ENCODE data around the gene LRRFIP1. TPM values are rescaled to one million over a fixed set of nuclear protein-coding genes. Genes with fewer than 3 reads are reported as not detected.
"Not testable (repeated sequence)": the region's sequence is repeated elsewhere in the genome, so short reads cannot be mapped to it uniquely, and the experiment has no call there.

The LRRFIP1 gene
- total RNA-seq, 1 donor from 2014 or later: 158 TPM

GRCh38 chr2:237597196-237598145, 29.9 kb upstream of the LRRFIP1 start:
- no peak for DNase-seq (ENCODE audit: low read depth)

GRCh38 chr2:237598468-237599208, 28.7 kb upstream of the LRRFIP1 start:
- DNase-seq (ENCODE audit: low read depth): no peak

GRCh38 chr2:237599465-237600110, 27.8 kb upstream of the LRRFIP1 start:
- no peak for DNase-seq (ENCODE audit: low read depth)

GRCh38 chr2:237600205-237600846, 27.1 kb upstream of the LRRFIP1 start:
- peak; percentile 82 for DNase-seq (ENCODE audit: low read depth)

GRCh38 chr2:237601453-237602116, 25.8 kb upstream of the LRRFIP1 start:
- no peak for DNase-seq (ENCODE audit: low read depth)

- DNase-seq (ENCODE audit: low read depth): no peak
These were observed 25.0 kb upstream of the LRRFIP1 start for GRCh38 chr2:237602409-237602808.

GRCh38 chr2:237603049-237603717, 24.2 kb upstream of the LRRFIP1 start:
- no peak for DNase-seq (ENCODE audit: low read depth)

GRCh38 chr2:237603718-237604362, 23.5 kb upstream of the LRRFIP1 start:
- no peak for DNase-seq (ENCODE audit: low read depth)

- DNase-seq (ENCODE audit: low read depth): no peak
These were observed 23.0 kb upstream of the LRRFIP1 start for GRCh38 chr2:237604391-237604790.

GRCh38 chr2:237604960-237605359, 22.4 kb upstream of the LRRFIP1 start:
- peak; percentile 56 for DNase-seq (ENCODE audit: low read depth)

- DNase-seq (ENCODE audit: low read depth): not testable (repeated sequence)
These were observed 20.9 kb upstream of the LRRFIP1 start for GRCh38 chr2:237606522-237606921.

- no peak for DNase-seq (ENCODE audit: low read depth)
These were observed 14.6 kb upstream of the LRRFIP1 start for GRCh38 chr2:237612527-237613357.

GRCh38 chr2:237613679-237614078, 13.7 kb upstream of the LRRFIP1 start:
- no peak for DNase-seq (ENCODE audit: low read depth)

- no peak for DNase-seq (ENCODE audit: low read depth)
These were observed 13.2 kb upstream of the LRRFIP1 start for GRCh38 chr2:237614151-237614720.

- no peak for DNase-seq (ENCODE audit: low read depth)
These were observed 11.6 kb upstream of the LRRFIP1 start for GRCh38 chr2:237615631-237616249.

GRCh38 chr2:237616373-237616733, 11.0 kb upstream of the LRRFIP1 start:
- no peak for DNase-seq (ENCODE audit: low read depth)

- DNase-seq (ENCODE audit: low read depth): peak; percentile 87
These were observed 10.4 kb upstream of the LRRFIP1 start for GRCh38 chr2:237616734-237617586.
